CD4-positive, alpha-beta T cell (primary cell): Measurements from ENCODE around the gene RRAS. TPM values are rescaled to one million over a fixed set of nuclear protein-coding genes. Genes with fewer than 3 reads are reported as not detected.

Experiments
- ATAC-seq: fragments of 200-7000 bp; cut with Tn5 transposase; one replicate; pipeline ENCODE4 v1.10.0; 2022; ENCODE audit warnings: mild to moderate bottlenecking; ENCODE audit not compliant: poor library complexity
- CTCF ChIA-PET: fragments of 350-600 bp; sonication (Branson Sonifier 250); formaldehyde crosslinking; loops from one replicate; lab custom pipeline; 2021; ENCODE audit warnings: antibody characterized with exemption, inconsistent platforms; lab: Charles Lee
- POLR2A ChIA-PET: fragments of 350-600 bp; sonication (Branson Sonifier 250); formaldehyde crosslinking; loops from one replicate; lab custom pipeline; 2021; ENCODE audit warnings: antibody characterized with exemption, inconsistent platforms; lab: Charles Lee
- DNase-seq, 14 experiments: peaks; one replicate each; pipeline ENCODE4 v3.0.0-alpha.2; 2013 to 2020; ENCODE audit warnings: mixed read lengths in 2 of 14
- H3K27ac ChIP-seq, 2 donors: one replicate each; pipeline versions ENCODE4 v1.5.1 to v1.7.0; 2013; ENCODE audit warnings: low read length in 2 of 2, low read depth in 1 of 2, mild to moderate bottlenecking in 1 of 2
- H3K27me3 ChIP-seq, 2 experiments: 1 replicate in 1 of 2; 2 replicates in 1 of 2; pipeline versions ENCODE4 v1.6.1 to v1.7.0; 2013; ENCODE audit warnings: low read length in 2 of 2, control low read depth in 1 of 2, mild to moderate bottlenecking in 1 of 2, moderate library complexity in 1 of 2; ENCODE audit not compliant: insufficient read depth in 2 of 2, control insufficient read depth in 1 of 2
- H3K36me3 ChIP-seq: one replicate; pipeline ENCODE4 v1.6.1; 2013; ENCODE audit warnings: low read length, control low read depth; ENCODE audit not compliant: insufficient read depth
- H3K4me1 ChIP-seq: one replicate; pipeline ENCODE4 v1.6.1; 2013; ENCODE audit warnings: low read length, control low read depth; ENCODE audit not compliant: insufficient read depth
- H3K4me3 ChIP-seq: one replicate; pipeline ENCODE4 v1.5.1; 2013; ENCODE audit warnings: mild to moderate bottlenecking, low read length, moderate library complexity
- H3K9me3 ChIP-seq, 2 experiments: 1 replicate in 1 of 2; 2 replicates in 1 of 2; pipeline versions ENCODE4 v1.6.1 to v1.7.0; 2013; ENCODE audit warnings: low read length in 2 of 2, mild to moderate bottlenecking in 2 of 2, control low read depth in 1 of 2, moderate library complexity in 1 of 2; ENCODE audit not compliant: control insufficient read depth in 1 of 2, insufficient read depth in 1 of 2
- H3K27ac Mint-ChIP-seq: one replicate; pipeline ENCODE4 v1.8.0; 2020; ENCODE audit warnings: mixed read lengths
- H3K27me3 Mint-ChIP-seq: one replicate; pipeline ENCODE4 v1.8.0; 2021; ENCODE audit warnings: mixed read lengths
- H3K36me3 Mint-ChIP-seq: one replicate; pipeline ENCODE4 v1.8.0; 2021; ENCODE audit warnings: low read depth, mixed read lengths
- H3K4me1 Mint-ChIP-seq: one replicate; pipeline ENCODE4 v1.8.0; 2021; ENCODE audit warnings: low read depth, mixed read lengths
- H3K4me3 Mint-ChIP-seq: one replicate; pipeline ENCODE4 v1.8.0; 2020; ENCODE audit warnings: mild to moderate bottlenecking, mixed read lengths
- H3K9me3 Mint-ChIP-seq: one replicate; pipeline ENCODE4 v1.8.0; 2020; ENCODE audit warnings: mixed read lengths
- intact Hi-C, 2 experiments: fragments of 100-400 bp; cut with DNase I in 1 of 2; cut with micrococcal nuclease in 1 of 2; formaldehyde crosslinking; loops; one replicate each; pipeline versions ENCODE4 v1.15.1 to v1.9.0; 2023 to 2025; cut with DNase I, micrococcal nuclease
- total RNA-seq, 174 experiments: library from RNA in 2 of 174; stranded (reverse) in 2 of 174; gene quantifications; one replicate each; pipeline ENCODE4 v1.2.3 and lab custom pipeline; 2021 to 2026
- TF ChIP-seq, protein P1 (sequence below): fragments of 200-600 bp; IDR thresholded peaks from one replicate; pipeline ENCODE4 v1.8.0; 2022; ENCODE audit warnings: antibody characterized with exemption, mild to moderate bottlenecking

The RRAS gene
- total RNA-seq, 2 experiments from 2014 or later, result 4.2 to 4.7 TPM

DNA sequence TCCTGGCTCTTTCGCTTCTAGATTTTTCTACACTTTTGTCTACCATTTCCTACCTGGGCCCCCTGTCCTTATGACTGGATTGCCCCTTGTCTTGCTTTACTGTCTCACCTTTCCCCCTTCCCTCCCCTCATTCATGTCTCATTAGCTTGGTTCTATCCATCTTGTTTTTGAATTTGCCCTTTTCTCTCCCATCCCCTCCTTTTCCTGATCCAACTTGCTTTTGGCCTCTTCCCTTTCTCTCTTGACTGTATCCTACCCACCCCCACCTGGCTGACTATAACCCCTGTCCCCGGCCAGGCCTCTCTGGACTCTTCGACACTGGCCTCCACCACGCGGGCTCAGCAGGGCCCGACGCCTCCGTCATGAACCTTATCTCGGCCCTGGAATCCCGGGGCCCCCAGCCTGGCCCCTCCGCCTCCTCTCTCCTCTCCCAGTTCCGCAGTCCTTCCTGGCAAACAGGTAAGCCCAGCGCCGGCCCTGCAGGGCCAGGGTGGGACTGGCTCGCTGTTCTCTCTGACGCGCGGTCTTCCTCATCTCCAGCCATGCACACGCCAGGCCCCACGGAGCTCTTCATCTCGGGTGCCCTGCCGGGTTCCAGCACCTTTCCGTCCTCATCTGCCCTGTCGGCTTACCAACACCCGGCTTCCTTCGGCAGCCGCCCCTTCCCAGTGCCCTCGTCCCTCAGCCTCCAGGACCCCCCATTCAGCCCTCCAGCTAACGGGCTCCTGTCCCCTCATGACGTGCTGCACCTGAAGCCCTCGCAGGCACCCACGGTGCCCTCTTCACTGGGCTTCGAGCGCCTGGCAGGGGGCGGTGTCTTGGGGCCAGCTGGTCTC lies 45.6 kb downstream of the RRAS start:
- ATAC-seq (no peak), DNase-seq (no peak)
- TF ChIP-seq, protein P1, sequence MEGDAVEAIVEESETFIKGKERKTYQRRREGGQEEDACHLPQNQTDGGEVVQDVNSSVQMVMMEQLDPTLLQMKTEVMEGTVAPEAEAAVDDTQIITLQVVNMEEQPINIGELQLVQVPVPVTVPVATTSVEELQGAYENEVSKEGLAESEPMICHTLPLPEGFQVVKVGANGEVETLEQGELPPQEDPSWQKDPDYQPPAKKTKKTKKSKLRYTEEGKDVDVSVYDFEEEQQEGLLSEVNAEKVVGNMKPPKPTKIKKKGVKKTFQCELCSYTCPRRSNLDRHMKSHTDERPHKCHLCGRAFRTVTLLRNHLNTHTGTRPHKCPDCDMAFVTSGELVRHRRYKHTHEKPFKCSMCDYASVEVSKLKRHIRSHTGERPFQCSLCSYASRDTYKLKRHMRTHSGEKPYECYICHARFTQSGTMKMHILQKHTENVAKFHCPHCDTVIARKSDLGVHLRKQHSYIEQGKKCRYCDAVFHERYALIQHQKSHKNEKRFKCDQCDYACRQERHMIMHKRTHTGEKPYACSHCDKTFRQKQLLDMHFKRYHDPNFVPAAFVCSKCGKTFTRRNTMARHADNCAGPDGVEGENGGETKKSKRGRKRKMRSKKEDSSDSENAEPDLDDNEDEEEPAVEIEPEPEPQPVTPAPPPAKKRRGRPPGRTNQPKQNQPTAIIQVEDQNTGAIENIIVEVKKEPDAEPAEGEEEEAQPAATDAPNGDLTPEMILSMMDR, result no peak
- peaks cover 35% of the 10 kb centered on the region for H3K4me1 Mint-ChIP-seq
- peak overlapping the region; percentile 96 for H3K4me3 Mint-ChIP-seq
- peak overlapping the region; percentile 49 to 80 for H3K27ac ChIP-seq
- peaks cover 38% of the 10 kb centered on the region for H3K4me1 ChIP-seq
- no peak overlapping the region for H3K4me3 ChIP-seq
- POLR2A ChIA-PET, result interaction anchor here (0.9 to 6.2 kb wide), 4 partner anchors 14 to 82 kb away, joined by 4 to 86 read pairs (median 8); partner anchors contain the start of genes NOSIP, PRMT1 and PRRG2
- no peaks in the 10 kb centered on the region for H3K27me3 ChIP-seq
- no peaks in the 10 kb centered on the region for H3K9me3 Mint-ChIP-seq
- peaks cover 56% of the 10 kb centered on the region for H3K36me3 Mint-ChIP-seq
- peaks cover 49% of the 10 kb centered on the region for H3K36me3 ChIP-seq
- H3K9me3 ChIP-seq, result no peaks in the 10 kb centered on the region
- CTCF ChIA-PET, result no interaction called here
- intact Hi-C loops, result no loop called here
- peak overlapping the region; percentile 82 for H3K27ac Mint-ChIP-seq
- no peaks in the 10 kb centered on the region for H3K27me3 Mint-ChIP-seq

GRCh38 chr19:49593233-49594113 lies 46.5 kb downstream of the RRAS start:
- H3K36me3 Mint-ChIP-seq, result peaks cover 48% of the 10 kb centered on the region
- peak overlapping the region; percentile 82 for H3K27ac Mint-ChIP-seq
- no peaks in the 10 kb centered on the region for H3K9me3 Mint-ChIP-seq
- intact Hi-C loops, result loop anchor here (1.0 to 2.0 kb wide), 3 partner anchors 45 to 71 kb away; partner anchors contain the start of genes BCL2L12 (in 1 of the 2), IRF3 (in 1 of the 2) and RRAS (in 1 of the 2)
- H3K4me1 Mint-ChIP-seq, result peaks cover 41% of the 10 kb centered on the region
- TF ChIP-seq, protein P1, result no peak
- peaks cover 40% of the 10 kb centered on the region for H3K36me3 ChIP-seq
- ATAC-seq (peak; percentile 45), DNase-seq (peak; percentile 84 to 95 (median 91))
- H3K27me3 Mint-ChIP-seq, result no peaks in the 10 kb centered on the region
- peak overlapping the region; percentile 96 for H3K4me3 ChIP-seq
- no peaks in the 10 kb centered on the region for H3K27me3 ChIP-seq
- H3K4me3 Mint-ChIP-seq, result peak overlapping the region; percentile 96
- peak overlapping the region; percentile 49 to 80 for H3K27ac ChIP-seq
- ChIA-PET CTCF (interaction anchor here (0.9 kb wide), 2 partner anchors 13 to 47 kb away, joined by 3 read pairs; partner anchors contain the start of gene NOSIP), POLR2A (interaction anchor here (0.7 to 6.2 kb wide), 11 partner anchors 13 to 97 kb away, joined by 3 to 86 read pairs (median 7); partner anchors contain the start of genes BCL2L12, IRF3, NOSIP and PRMT1)
- H3K4me1 ChIP-seq, result peaks cover 46% of the 10 kb centered on the region
- no peaks in the 10 kb centered on the region for H3K9me3 ChIP-seq
